ENCODE measurements around the gene NKAIN2.

NKAIN2 gene

GRCh38 chr6:123794190-123794589, 9.5 kb upstream of the NKAIN2 start:
- TF ChIP-seq EZH2phosphoT487 (conservative IDR thresholded peaks at IDR 0.05; ENCODE audit: low read length) (no peak), CTCF (IDR thresholded peaks at IDR 0.05; ENCODE audit: insufficient read depth, low read length, poor library complexity, severe bottlenecking) (no peak)
- H3K79me2 ChIP-seq (ENCODE audit: insufficient read depth, low read length), result no peaks in the 10 kb centered on the region
- H3F3A ChIP-seq (ENCODE audit: insufficient read depth), result no peaks in the 10 kb centered on the region
- no peak overlapping the region for H2AFZ ChIP-seq (ENCODE audit: low read depth, low read length, severe bottlenecking)
- no peaks in the 10 kb centered on the region for H4K20me1 ChIP-seq (ENCODE audit: low read depth, low read length)
- no peak overlapping the region for H3K9ac ChIP-seq (ENCODE audit: low read length)
- H3K27me3 ChIP-seq (ENCODE audit: low read length), result 0 out of 2 replicates have a peak, but pooled peaks cover 2% of the 10 kb centered on the region
- H3K4me2 ChIP-seq (ENCODE audit: low read depth, low read length, poor library complexity, severe bottlenecking), result no peak overlapping the region
- no peaks in the 10 kb centered on the region for H3K9me2 ChIP-seq (replicated peaks; ENCODE audit: insufficient read depth, low read length)
- H3K36me3 ChIP-seq (ENCODE audit: low read length), result no peaks in the 10 kb centered on the region
- H3K27ac ChIP-seq (ENCODE audit: low read depth, low read length), result no peak overlapping the region
- H3K4me3 ChIP-seq (ENCODE audit: insufficient read depth, low read length, poor library complexity, severe bottlenecking), result no peak overlapping the region
- H3K9me3 ChIP-seq (ENCODE audit: insufficient read depth, low read length), result no peaks in the 10 kb centered on the region

GRCh38 chr6:123794799-123795198, 8.9 kb upstream of the NKAIN2 start:
- Histone ChIP-seq H3F3A (ENCODE audit: insufficient read depth) (no peaks in the 10 kb centered on the region), H3K79me2 (ENCODE audit: insufficient read depth, low read length) (no peaks in the 10 kb centered on the region), H4K20me1 (ENCODE audit: low read depth, low read length) (no peaks in the 10 kb centered on the region), H3K27ac (ENCODE audit: low read depth, low read length) (no peak overlapping the region), H3K9ac (ENCODE audit: low read length) (no peak overlapping the region), H3K4me3 (ENCODE audit: insufficient read depth, low read length, poor library complexity, severe bottlenecking) (no peak overlapping the region), H3K4me2 (ENCODE audit: low read depth, low read length, poor library complexity, severe bottlenecking) (no peak overlapping the region), H2AFZ (ENCODE audit: low read depth, low read length, severe bottlenecking) (no peak overlapping the region), H3K27me3 (ENCODE audit: low read length) (0 out of 2 replicates have a peak, but pooled peaks cover 2% of the 10 kb centered on the region), H3K9me3 (ENCODE audit: insufficient read depth, low read length) (no peaks in the 10 kb centered on the region), H3K36me3 (ENCODE audit: low read length) (no peaks in the 10 kb centered on the region), H3K9me2 (replicated peaks; ENCODE audit: insufficient read depth, low read length) (no peaks in the 10 kb centered on the region)
- TF ChIP-seq EZH2phosphoT487 (conservative IDR thresholded peaks at IDR 0.05; ENCODE audit: low read length), result no peak
- no peak for TF ChIP-seq CTCF (IDR thresholded peaks at IDR 0.05; ENCODE audit: insufficient read depth, low read length, poor library complexity, severe bottlenecking)

GRCh38 chr6:123801067-123801466, 2.6 kb upstream of the NKAIN2 start:
- no peak for TF ChIP-seq CTCF (IDR thresholded peaks at IDR 0.05; ENCODE audit: insufficient read depth, low read length, poor library complexity, severe bottlenecking)
- no peak for TF ChIP-seq EZH2phosphoT487 (conservative IDR thresholded peaks at IDR 0.05; ENCODE audit: low read length)
- no peak overlapping the region for H2AFZ ChIP-seq (ENCODE audit: low read depth, low read length, severe bottlenecking)
- no peak overlapping the region for H3K27ac ChIP-seq (ENCODE audit: low read depth, low read length)

More at GRCh38 chr6:123801067-123801466, 2.6 kb upstream of the NKAIN2 start:
- H4K20me1 ChIP-seq (ENCODE audit: low read depth, low read length), result no peaks in the 10 kb centered on the region
- no peaks in the 10 kb centered on the region for H3K9me2 ChIP-seq (replicated peaks; ENCODE audit: insufficient read depth, low read length)
- H3K36me3 ChIP-seq (ENCODE audit: low read length), result no peaks in the 10 kb centered on the region
- no peak overlapping the region for H3K4me2 ChIP-seq (ENCODE audit: low read depth, low read length, poor library complexity, severe bottlenecking)
- H3K9me3 ChIP-seq (ENCODE audit: insufficient read depth, low read length), result no peaks in the 10 kb centered on the region
- no peaks in the 10 kb centered on the region for H3F3A ChIP-seq (ENCODE audit: insufficient read depth)
- H3K4me3 ChIP-seq (ENCODE audit: insufficient read depth, low read length, poor library complexity, severe bottlenecking), result no peak overlapping the region
- no peak overlapping the region for H3K9ac ChIP-seq (ENCODE audit: low read length)
- H3K27me3 ChIP-seq (ENCODE audit: low read length), result no peaks in the 10 kb centered on the region
- no peaks in the 10 kb centered on the region for H3K79me2 ChIP-seq (ENCODE audit: insufficient read depth, low read length)
